Measurements from ENCODE around the gene KCNAB1.

DNA sequence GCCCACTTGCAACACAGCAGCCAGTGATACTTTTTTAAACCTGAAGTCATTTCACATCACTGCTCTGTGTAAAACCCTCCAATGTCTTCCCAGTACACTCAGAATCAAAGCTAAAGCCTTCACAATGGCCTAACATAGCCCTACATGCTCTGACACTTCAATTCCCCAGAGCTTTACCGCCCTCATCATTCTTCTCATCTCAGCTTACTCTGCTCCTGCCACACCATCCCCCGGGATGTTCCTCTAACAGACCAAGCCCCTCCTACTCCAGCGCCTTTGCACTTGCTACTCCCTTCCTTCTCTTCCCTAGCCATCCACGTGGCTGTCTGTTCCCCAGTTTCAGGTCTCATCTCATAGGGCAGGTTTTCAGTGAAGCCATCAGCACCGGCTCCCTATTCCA lies 240.6 kb downstream of the KCNAB1 start:
- TF ChIP-seq POLR2AphosphoS5 (IDR thresholded peaks at IDR 0.05; ENCODE audit: insufficient read depth in 1 of 2, low read depth in 1 of 2): no peak
- TF ChIP-seq, protein P1, sequence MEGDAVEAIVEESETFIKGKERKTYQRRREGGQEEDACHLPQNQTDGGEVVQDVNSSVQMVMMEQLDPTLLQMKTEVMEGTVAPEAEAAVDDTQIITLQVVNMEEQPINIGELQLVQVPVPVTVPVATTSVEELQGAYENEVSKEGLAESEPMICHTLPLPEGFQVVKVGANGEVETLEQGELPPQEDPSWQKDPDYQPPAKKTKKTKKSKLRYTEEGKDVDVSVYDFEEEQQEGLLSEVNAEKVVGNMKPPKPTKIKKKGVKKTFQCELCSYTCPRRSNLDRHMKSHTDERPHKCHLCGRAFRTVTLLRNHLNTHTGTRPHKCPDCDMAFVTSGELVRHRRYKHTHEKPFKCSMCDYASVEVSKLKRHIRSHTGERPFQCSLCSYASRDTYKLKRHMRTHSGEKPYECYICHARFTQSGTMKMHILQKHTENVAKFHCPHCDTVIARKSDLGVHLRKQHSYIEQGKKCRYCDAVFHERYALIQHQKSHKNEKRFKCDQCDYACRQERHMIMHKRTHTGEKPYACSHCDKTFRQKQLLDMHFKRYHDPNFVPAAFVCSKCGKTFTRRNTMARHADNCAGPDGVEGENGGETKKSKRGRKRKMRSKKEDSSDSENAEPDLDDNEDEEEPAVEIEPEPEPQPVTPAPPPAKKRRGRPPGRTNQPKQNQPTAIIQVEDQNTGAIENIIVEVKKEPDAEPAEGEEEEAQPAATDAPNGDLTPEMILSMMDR (IDR thresholded peaks at IDR 0.05): no peak
